ENCODE results near the gene ANKRD65.
A peak's percentile ranks its signal among the peaks of the same experiment; 100 is the strongest.

The ANKRD65 gene

DNA sequence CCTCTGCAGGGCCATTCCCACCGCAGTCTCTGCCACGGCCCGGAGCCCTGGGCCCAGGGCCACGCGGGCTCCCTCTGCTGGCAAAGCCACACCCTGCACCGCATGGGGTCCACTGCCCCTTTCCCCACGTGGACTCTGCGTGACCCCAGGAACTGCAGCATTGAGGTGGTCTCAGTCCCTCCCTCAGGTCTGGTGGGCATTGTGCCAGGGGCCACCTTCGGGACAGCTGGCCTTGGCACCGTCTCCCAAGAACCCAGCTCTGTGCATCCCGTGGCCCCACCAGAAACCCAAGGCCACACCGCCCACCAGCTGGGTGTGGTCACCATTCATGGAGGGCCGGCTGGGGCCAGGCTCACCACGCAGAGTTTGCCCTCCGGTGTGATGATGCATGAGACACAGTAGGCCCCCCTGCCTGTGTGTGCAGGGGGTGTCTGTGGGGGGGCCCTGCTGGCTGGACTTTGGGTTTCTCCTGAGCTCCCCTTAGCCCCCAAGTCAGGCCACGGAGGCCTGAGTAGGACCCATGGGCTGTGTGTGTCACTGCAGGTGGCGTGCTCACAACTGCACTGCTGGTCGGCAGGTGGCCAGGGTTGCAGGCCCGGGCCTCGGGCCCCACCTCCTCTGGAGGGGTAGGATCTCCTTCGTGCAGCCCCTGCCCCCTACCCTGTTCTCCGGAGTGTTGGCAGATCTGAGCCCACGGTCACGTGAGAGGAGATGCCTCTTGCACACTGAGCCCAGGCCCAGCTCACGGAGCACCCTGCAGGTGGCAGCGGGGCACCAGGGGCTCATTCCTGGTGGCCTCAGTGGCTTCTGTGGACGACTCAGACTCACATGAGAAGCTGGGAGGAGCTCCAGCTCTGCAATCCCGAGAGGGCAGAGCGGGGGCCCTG lies 20.2 kb upstream of the ANKRD65 start:
- DNase-seq (ENCODE audit: low read depth), result no peak

DNA sequence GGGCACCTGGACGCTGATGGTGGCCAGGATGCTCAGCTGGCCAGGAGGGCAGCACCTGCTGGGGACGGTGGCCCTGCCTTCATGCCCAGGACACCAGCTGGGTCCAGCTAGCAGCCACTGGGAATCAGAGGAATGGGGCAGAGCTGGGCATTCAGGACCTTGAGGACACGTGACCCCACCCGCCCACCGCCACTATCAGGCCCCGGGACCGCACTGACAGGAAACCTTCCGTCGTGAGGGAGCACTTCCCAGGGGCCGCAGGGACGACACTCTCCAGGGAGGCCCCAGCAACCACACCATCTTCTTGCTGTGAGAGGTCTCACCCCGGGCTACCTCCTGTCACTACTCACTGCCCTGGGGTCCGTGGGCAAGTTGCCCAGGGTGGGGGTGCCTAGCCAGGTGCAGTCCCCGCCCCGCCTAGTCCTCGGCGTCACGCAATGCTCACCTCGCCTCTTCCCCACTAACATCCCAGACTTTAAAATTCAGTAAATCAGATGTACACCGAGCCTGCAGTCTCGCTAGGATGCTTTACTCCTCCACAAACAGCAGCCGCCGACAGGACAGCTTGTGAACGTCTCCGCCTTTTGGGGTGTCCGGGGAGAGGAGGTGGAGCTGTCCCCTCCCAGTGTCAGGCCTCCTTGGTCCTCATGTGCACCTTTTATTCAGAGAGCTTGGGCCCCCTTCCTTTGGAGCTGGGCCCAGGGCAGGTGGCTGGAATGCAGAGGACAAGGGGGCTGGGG lies 19.4 kb upstream of the ANKRD65 start:
- DNase-seq (ENCODE audit: low read depth), result no peak

- DNase-seq (ENCODE audit: low read depth), result no peak
Observed at GRCh38 chr1:1439546-1440261, 18.6 kb upstream of the ANKRD65 start.

DNA sequence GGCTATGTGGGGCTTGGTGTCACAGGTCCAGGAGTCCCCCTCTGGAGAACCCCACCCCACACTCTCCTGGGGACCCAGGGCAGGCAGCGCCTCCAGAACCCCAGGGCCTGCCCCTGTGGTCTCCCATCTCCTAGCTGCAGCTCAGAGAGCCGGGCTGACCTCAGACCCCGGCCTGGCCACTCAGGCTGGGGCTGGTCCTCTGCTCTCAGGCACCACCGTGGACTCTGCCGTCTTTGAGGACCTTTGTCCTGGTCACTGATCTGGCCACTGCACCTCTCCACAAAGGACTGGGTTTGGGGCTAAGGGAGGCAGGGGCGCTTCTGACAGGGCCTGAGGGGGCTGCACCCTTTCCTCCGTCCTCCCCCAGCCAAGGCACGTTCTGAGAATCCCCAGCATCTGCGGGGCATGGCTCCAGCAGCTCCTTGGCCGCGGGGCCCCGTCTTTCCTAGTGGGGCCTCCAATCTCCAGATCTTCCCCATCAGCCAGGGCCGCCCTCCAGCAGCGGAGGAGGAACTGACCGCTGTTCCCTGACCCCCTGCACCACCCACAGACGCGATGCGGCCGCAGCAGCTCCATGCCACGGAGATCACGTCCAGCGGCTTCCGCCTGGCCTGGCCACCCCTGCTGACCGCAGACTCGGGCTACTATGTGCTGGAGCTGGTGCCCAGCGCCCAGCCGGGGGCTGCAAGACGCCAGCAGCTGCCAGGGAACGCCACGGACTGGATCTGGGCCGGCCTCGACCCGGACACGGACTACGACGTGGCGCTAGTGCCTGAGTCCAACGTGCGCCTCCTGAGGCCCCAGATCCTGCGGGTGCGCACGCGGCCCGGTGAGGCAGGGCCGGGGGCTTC lies 17.7 kb upstream of the ANKRD65 start:
- no peak for DNase-seq (ENCODE audit: low read depth)

DNA sequence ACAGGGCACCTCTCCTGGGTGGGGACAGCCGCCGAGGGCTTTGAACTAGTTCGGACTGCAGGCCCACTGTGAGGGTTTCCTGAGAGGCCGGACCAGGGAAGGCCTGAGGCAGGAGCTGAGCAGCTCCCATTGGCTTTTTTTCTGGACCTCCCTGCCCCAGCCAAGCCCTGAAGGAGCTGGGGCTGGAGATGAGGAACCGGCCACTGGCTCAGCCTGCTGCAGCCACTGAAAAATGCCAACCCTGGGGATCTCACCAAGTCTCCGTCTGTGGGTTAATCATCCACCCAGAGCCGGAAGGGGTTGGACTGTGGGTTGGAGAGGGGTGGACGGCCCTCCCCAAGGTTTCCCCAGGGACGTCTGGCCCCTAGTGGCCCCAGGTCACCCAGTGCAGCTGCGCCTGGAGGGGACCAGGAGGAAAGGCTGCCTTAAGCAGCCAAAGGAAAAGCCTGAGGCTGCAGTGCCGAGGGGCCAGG lies 16.9 kb upstream of the ANKRD65 start:
- DNase-seq (ENCODE audit: low read depth), result no peak

- no peak for DNase-seq (ENCODE audit: low read depth)
Observed at GRCh38 chr1:1437033-1437903, 16.2 kb upstream of the ANKRD65 start.

DNA sequence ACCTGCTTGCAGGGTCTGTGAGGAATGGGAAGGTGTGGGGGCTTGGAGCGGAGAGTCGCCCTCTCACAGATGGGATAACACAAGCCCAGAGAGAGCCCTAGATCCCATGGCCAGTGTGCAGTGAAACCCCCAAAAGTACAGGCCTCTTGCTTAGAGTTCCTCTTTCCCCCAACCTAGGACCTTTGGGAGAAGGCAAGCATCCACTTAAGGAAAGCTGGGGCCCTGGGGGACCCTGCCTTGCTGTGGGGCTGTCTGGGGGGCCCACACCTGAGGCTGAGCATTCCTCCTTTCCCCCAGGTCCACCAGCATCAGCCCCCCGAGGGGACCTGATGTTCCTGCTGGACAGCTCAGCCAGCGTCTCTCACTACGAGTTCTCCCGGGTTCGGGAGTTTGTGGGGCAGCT lies 15.6 kb upstream of the ANKRD65 start:
- no peak for DNase-seq (ENCODE audit: low read depth)

- DNase-seq (ENCODE audit: low read depth), result no peak
Observed at GRCh38 chr1:1435911-1436629, 15.0 kb upstream of the ANKRD65 start.

- peak; percentile 54 for DNase-seq (ENCODE audit: low read depth)
Observed at GRCh38 chr1:1435106-1435903, 14.2 kb upstream of the ANKRD65 start, which contains the start of gene VWA1. Gene VWA1 (plus strand): TSS chr1:1435690. CDS start chr1:1435749, 59 bp downstream.

DNA sequence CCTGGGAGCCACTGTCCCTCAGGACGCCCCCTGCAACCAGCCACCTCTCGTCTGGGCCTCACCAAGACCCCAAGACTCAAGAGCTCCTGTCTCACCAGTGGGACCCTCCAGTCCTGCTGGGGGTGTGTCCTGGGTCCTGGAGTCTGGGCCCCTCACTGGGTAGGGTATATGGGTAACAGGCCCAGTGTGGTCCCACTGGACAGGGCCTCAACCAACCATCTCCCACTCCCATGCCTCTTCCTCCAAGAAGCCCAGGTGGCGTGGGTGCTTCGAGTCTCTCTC lies 13.7 kb upstream of the ANKRD65 start:
- DNase-seq (ENCODE audit: low read depth), result no peak

DNA sequence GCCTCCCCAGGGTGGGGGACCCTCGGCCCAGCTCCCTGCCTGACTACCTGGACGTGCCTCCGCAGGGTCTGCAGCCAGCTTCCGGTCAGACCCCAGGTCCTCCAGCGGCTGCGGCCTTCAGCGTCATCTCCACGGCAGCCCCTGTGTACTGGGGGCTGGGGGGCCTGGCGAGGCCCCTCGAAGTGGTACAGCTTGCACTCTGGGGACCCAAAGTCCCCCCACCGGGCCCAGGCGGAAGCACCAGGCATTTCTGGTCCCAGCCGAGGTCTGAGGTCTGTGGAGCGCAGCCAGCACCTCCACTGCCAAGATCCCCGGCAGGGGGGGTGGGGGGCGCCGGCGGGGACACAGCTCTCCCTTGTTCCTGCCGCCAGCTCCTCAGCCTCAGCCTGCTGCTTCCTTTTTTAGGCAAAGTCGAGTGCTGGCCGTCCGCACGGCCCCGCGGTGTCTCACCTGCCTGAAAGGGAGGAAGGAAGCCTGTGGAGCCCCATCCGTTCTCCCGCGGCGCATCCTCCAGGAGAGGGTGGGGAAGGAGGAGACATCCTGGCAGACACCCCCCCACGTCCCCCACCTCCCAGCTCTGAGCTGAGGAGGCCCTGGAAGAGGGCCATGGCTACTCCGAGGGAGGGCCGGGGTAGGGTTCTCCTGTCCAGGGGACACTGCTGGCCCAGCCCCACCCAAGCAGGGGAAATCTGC lies 13.2 kb upstream of the ANKRD65 start:
- DNase-seq (ENCODE audit: low read depth), result no peak

DNA sequence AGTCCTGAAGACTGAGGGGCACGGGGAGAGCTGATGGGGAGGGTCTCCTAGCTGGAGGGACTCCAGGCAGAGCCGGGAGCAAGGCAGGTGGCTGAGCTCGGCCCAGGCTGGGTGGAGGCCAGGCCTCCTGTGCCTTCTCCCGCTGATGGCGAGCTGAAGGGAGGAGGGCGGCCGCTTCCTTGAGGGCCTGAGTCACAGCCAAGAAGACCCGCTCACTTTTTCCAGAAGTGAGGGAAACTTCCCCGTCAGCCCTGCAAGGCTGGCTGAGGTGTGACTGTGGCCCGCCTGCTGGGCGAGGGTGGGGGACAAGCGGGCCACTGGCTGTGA lies 12.7 kb upstream of the ANKRD65 start:
- no peak for DNase-seq (ENCODE audit: low read depth)

DNA sequence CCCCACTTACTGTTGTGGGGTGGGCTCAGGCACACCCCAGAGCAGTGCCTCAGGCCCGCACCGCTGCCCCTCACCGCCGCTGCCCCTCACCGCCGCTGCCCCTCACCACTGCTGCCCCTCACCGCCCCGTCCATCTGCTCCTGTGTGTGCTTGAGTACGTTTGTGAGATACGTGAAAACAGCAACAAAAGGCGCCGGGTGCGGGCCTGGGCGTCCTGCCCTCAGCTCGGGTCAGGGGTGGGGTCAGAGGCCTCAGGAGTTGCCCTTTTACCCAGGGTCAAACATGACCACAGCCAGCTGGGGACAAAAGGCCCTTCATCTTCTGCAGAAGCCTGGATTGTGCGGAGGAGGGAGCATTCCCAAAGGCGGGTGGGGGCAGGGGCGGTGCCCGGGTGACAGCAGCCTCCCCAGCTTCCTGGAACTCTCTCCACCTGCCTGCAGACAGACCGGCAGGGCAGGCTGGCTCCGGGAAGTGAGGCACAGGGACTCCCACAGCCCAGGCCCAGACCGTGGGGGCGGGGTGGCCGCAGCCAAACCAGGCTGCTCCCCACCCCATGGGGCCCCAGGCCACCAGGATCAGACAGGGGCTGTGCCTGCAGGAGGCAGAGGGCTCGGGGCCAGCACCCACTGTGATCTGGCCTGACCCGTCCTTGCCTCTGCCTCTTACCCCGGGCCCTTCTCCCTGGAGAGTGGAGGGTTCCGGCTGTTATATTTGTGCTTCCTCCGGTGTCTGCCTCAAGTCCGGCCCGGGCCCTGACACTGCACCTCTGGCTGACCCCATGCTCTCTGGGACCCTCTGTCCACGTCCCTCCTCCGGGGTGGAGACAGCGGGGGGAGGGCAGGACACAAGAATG lies 12.1 kb upstream of the ANKRD65 start:
- no peak for DNase-seq (ENCODE audit: low read depth)

DNA sequence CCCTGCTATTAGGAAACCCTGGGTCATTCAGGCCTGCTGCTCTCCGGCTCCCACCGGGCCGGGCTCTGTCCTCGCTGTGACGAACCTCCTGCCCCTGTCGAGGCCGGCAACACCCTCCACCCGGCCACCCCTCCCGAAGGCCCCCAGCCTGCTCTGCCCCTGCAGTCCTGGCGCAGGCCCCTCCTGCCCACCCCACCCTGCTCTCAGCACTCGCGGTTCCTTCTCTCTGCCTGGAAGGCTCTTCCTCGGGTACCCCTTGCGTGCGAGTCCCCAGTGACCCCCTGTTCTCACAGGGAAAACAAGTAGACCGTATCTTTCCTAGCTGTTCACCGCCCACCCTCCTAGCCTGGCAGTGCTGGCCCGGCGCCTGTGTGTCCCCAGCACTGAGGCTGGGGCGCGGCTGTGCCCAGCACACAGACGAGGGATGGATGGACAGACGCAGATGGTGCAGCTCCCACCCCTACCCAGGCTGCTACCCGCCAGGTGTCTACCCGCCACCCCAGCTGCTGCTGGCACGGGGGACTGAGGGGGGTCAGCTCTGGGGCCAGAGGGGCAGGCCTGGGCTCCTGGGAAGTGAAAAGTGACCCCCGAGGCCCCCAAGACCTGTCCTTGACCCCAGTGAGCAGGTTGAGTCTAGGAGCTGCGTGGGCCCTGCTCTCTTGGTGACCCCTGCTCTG lies 11.3 kb upstream of the ANKRD65 start:
- no peak for DNase-seq (ENCODE audit: low read depth)

DNA sequence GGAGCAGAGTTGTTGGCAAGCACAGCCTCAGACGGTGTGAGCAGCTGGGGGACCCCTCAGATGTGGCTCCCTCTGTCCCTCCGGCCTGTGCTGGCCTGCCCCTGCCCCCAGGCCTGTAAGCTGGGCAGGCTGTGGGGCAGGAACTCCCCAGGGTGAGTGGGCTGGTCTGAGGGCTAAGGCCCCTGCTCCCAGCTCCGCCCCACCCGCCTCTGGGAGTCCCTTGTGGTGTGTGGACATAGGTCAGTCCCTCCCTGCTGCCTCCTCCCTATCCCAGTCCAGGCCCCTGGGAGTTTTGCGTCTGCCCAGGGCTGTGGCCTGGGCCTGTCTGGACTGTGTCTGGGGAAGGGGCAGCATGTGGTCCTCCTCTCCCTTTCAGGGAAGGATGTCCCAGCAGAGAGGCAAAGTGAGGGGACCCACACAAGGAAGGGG lies 10.8 kb upstream of the ANKRD65 start:
- DNase-seq (ENCODE audit: low read depth), result peak; percentile 47

DNA sequence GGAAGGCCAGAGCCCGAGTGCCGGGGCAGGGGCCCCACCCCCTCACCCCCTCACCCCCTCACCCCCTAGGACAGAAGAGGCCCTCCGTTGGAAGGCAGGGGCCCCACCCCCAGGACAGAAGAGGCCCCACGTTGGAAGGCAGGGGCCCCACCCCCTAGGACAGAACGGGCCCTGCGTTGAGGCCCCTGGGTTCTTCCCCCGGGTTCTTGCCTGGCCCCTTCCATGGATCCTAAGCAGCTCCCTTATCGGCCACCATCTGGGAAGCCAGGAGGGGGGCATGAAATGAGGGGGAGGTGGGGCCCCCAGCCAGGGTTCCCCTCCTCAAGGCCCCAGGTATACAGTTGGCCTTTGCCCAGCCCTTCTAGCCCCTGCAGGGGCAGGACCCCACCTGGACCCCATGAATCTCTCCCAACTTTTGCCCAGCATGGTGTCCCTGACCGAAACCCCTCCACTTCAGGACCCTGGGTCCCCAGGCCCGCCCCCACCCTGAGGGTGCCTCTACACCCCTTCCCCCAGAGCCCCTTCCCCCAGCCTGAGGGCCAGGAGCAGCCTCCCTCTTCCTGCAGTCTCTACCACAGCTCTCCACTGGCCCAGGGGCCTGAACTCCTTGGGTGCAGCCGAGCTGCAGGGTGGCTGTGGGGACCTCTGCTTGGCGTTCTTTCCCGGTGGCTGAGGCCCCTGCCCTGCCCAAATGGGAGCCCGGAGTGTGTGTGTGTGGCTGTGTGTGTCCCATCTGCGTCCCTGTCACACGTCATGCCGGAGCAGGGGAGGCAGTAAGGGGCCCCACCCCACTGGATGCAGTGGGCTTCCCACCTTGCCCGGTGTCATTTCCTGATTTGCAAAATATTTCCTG lies 10.1 kb upstream of the ANKRD65 start:
- no peak for DNase-seq (ENCODE audit: low read depth)

Data from fibroblast of gingiva (primary cell).